Measurements from ENCODE around the gene NUP54.

NUP54 gene, protein sequence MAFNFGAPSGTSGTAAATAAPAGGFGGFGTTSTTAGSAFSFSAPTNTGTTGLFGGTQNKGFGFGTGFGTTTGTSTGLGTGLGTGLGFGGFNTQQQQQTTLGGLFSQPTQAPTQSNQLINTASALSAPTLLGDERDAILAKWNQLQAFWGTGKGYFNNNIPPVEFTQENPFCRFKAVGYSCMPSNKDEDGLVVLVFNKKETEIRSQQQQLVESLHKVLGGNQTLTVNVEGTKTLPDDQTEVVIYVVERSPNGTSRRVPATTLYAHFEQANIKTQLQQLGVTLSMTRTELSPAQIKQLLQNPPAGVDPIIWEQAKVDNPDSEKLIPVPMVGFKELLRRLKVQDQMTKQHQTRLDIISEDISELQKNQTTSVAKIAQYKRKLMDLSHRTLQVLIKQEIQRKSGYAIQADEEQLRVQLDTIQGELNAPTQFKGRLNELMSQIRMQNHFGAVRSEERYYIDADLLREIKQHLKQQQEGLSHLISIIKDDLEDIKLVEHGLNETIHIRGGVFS

DNA sequence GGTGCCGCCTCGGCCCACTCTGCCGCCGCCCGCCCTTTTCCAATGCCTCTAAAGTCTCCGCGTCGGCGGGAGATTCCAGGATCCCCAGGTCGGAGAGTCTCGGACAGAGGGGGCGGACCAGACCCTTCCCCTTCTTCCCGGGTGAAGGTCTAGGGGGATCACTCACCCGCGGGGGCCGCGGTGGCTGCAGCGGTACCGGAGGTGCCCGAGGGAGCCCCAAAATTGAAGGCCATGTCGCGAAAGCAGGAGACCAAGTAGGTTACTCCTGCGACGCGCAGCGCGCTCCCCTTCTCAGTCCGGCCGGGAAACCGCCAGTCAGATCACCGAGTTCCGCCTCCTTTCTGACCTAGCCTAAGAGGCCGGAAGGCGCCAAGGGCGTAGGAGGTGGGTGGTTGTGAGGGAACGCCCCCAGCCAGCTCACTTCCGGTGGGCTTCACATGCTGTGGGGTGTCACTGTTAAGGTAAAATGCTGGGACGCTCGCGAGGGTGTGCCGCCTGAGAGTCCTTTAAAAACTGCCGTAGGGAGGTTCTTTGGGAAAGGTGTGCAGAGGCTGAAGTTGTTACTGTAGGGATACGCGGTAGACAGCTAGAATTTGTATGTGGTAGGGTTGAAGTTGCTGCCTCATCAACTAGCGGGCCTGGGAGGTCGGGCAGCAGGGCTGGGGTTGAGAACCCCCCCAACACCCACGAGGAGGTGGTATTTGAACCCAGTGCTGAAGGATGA is at the start of gene NUP54:
Gene NUP54, minus strand, starts transcription at position 256 of the 724 bp plus-strand sequence. Its CDS starts 23 bp downstream, at position 233.
- in situ Hi-C loops (cut with MboI; ENCODE audit: low sequenced_read_pairs): no loop called here

DNA sequence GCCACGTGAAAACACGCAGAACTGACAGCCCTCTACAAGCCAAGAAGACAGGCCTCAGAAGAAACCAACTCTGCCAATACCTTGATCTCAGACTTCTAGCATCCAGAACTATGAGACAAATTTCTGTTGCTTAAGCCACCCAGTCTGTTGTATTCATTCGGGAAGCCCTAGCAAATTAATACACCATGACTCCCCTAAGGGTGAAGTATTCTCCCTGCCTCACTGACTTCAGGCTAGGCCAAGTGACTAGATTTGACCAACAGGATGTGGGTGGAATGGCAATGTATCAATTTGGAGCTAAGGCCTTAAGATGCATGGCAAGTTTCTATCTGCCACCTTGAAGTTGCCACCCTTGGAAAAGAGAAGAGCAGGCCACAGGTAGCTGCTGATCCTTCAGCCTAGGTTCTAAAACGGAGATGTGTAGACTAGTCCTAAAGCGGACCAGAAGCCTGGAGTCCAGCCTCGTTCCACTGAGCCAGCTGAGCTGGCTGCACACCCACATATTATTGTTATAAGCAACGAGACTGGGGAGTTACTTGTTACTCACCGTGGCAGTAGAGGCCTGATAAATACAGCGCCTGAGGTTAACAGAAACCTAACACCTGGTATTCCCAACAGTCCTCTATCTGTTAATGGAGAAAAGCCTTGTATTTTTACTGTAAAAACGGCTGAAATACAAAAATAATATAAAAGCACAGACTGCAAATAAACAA is 49.0 kb upstream of the NUP54 start:
- in situ Hi-C loops (cut with MboI; ENCODE audit: low sequenced_read_pairs): no loop called here

DNA sequence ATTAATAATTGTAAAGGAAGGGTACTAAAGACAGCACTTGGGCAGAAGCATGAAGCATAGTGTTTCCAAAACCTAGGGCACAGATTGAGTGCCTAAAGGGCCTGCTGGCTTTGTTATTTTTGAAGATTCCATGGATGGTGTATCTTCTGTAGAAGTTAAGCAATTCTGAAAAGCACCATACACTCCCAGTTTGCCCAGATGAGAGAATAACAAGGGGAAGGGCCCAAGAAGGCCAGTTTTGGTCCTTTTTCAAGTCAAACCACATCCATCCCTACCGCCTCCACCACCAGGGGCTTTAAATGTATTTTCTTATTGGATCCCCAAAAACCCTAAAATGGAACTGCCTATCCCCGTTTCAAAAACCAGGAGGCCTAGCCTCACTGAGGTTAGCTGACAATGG is 48.2 kb upstream of the NUP54 start:
- in situ Hi-C loops (cut with MboI; ENCODE audit: low sequenced_read_pairs): no loop called here

DNA sequence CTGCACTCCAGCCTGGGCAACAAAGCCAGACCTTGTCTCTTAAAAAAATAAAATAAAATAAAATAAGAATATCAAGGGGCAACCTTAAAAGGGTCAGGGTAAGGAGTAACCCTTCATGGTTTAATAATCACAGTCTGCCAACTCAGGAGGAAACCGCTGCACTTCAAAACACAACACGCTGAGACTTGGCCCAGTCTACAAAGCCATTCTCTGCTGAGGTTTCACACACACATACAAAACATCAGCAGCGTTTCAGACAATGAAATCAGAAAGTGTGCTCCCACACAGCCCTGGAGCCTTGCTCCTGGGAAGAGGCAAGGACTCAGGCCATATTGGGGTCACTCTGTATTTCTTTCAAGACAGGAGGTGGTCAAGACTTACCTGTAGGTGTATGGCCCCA is 47.1 kb upstream of the NUP54 start:
- in situ Hi-C loops (cut with MboI; ENCODE audit: low sequenced_read_pairs): no loop called here

DNA sequence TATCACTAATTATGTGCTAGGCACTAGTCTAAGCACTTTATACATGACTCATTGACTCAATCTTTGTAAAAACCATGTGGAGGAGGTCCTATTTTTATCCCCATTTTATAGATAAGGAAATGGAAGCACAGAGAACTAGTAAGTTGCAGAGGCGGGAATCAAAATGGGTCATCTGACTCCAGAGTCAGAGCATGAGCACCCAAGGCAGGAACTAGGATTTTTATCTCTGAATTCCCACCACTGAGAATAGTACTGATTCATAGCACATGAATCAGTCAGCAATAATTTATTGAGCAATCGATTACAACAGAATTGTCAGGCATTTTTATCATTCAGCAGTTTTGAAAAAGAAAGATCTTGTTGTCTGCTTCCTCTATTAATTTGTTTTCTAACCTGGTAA is 46.1 kb upstream of the NUP54 start:
- in situ Hi-C loops (cut with MboI; ENCODE audit: low sequenced_read_pairs): no loop called here

DNA sequence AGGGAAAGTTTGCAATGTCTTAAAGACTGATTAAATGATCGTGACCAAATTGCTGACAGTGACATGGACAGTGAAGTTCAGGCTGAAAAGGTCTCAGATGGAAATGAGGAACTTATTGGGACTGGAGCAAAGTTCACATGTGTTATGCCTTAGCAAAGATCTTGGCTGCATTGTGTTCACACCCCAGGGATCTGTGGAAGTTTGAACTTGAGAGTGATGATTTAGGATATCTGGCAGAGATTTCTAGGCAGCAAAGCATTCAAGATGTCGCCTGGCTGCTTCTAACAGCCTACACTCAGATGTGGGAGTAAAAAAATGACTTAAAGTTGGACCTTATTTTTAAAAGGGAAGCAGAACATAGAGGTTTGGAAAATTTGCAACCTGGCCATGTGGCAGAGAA is 44.0 kb upstream of the NUP54 start:
- in situ Hi-C loops (cut with MboI; ENCODE audit: low sequenced_read_pairs): no loop called here

DNA sequence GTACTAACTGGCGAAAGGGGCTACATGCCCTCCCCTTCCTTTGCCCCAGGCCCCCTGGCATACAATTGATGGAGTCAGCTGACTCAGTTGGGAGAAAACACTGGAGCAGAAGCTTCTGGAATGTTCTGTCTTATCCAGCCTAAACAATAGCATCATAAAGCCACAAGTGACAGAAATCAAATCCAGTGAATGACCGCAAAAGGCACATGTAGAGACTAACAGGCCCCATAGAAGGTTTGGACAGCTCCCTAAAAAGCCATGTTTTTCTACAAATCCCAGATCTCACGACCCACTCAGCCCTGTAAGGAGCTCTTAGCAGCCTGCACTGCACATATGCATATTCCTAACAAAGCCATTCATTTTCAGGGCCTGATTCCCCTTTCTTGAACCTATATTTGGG is 40.4 kb upstream of the NUP54 start:
- in situ Hi-C loops (cut with MboI; ENCODE audit: low sequenced_read_pairs): no loop called here

DNA sequence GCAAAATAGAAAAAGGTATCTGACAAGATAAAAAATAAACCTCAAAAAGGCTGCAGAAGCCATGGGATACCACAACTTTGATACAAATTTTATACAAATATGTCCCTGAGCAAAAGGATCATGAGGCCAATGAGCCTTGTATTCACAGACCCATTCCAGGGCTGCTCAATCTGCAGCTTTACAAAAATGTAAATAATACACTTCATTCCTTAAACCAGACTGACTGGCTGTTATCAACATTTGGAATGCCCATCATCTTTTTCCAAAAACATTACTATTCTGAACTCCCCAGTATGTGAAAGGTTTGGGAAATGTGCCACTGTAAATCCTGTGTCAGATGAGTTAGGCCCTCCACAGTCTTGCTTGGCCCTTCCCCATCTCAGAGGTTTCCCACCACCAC is 40.0 kb upstream of the NUP54 start:
- in situ Hi-C loops (cut with MboI; ENCODE audit: low sequenced_read_pairs): no loop called here

DNA sequence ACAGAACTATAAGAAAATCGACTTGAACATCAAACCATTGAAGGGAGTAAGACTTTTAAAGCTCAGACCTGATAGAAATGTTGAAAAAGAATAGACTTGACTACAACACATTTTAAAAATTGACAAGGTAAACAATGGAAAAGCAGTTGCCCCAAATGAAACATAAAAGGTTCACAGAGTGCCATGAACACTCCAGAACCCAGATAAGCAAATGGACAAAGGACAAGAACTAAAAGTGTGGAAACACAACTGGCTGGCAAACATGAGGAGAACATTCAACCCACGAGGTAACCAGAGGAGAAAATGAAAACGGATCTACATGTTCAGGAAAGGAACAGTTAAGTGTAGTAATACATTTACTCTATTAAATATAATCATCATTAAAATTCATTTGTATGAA is 39.0 kb upstream of the NUP54 start:
- in situ Hi-C loops (cut with MboI; ENCODE audit: low sequenced_read_pairs): no loop called here

DNA sequence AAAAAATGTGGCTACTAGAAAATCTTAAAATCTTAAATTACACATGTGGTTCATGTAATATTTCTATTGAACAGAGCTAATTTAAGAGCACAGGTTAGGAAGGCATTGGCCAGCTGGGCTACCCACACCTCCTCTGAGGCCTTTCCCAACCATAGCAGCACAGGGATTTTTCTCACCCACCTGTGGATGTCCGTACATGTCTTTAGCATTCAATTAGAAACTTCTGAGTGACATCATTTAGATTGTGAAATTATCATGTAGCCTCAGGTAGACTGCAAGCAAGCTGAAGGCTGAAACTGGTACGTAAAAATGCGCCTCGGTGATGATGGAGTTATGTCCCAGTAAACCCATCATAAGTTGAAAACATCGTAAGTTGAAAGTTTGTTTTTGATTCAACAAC is 34.3 kb upstream of the NUP54 start:
- in situ Hi-C loops (cut with MboI; ENCODE audit: low sequenced_read_pairs): no loop called here

DNA sequence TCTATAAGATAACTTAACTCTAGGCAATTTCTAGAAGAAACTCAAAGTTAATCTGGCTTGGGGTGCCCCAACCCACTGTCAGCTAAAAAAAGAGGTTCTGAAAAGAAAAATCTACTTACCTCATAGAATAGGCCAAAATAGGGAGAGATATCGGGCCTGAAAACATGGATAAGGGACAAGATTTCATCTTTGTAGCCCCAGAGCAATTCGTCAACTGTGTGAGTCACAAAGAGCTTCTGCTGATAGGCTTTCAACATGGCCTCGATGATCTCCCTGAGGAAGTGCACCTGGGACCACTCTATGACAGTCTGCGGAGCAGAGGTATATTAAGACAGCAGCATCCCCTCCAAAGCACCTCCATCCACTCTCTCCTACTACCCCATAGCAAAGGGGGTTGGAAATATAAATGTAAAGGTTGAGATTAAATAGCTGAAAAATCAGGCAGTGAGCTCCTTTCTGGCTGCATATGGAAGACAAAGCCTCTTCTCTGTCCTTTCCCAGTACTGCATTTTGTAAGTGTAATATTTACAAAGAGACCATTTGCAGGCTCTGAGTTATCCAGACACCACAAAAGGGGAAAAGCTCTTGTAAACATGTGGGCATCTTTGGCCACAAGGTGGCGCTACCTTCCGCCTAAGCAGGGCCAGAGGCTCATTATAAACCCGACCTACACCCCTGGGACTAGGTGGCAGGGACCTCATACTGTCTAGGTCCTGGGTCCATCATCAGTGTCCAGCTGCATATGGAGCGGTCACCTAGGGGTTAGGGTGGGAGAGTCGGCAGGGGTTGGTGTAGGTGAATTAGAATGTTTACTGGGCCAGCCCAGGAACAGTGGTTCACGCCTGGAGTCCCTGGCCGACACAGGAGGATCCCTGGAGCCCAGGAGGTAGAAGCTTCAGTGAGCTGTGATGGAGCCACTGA is 31.5 kb upstream of the NUP54 start:
- in situ Hi-C loops (cut with MboI; ENCODE audit: low sequenced_read_pairs): no loop called here

DNA sequence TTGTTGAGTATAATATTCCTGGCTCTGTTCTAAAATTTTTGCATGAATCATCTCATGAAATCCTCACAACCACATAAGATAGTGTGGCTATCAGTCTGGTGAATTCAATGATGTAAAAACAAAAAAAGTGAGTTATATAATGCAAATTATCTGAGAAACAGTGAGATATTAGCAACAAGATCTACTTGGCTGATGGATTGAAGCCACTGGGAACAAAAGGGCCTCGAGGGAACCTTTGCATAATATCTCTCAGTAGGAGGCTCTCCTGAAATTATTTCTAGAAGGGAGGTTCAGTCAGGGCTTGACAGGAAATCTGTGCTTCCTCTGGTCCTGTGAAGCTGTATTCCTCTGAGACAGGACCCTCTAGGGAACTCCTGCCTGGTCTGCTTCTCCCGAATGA is 30.1 kb upstream of the NUP54 start:
- in situ Hi-C loops (cut with MboI; ENCODE audit: low sequenced_read_pairs): no loop called here

DNA sequence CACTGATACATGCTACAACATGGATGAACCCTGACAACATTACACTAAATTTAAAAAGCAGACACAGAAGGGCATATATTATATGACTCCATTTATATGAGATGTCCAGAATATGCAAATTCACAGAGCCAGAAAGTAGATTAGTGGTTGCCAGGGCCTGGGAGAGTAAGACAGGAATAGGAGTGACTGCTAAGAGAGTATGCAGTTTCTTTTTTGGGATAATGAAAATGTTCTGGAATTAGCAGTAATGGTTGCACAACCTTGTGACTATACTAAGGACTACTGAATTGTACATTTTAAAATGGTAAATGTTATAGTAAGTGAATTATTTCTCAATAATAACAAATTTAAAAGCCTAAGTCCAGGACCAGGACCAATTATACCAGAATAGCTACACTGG is 29.5 kb upstream of the NUP54 start:
- in situ Hi-C loops (cut with MboI; ENCODE audit: low sequenced_read_pairs): no loop called here

DNA sequence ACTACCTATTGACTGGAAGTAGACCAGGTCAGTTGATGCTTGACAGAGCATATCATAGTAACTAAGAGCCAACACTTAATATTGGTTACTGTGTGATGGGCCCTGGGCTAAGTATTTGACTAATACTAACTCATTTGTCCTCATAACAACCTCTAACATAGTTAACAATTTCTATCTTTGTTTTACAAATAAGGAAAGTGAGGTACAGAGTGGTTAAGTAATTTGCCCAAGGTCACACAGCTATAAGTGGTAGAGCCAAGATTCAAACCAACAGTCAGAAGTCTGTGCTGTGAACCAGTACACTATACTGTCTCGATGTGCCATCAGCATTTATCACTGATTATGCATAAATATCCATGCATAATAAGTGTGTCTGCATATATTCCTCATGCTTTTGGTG is 27.1 kb upstream of the NUP54 start:
- in situ Hi-C loops (cut with MboI; ENCODE audit: low sequenced_read_pairs): no loop called here

DNA sequence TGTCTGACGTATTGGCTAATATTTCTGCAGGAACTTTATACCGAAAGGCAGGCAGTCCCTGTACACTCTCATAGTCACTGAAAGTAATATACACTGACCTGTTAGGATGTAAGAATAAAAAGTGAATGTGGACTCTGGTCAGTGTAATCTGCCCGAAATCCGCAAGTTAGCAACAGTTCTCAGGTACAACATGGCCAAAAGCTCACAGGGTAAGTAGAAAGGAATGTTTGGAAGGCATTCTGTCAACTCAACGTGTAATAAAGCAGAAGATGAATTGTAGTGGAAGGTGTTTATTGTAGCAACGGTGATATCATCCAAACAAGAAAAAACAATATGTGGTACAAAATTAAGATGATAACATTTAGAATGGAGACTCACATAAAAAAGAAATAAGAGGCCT is 26.0 kb upstream of the NUP54 start:
- in situ Hi-C loops (cut with MboI; ENCODE audit: low sequenced_read_pairs): no loop called here

DNA sequence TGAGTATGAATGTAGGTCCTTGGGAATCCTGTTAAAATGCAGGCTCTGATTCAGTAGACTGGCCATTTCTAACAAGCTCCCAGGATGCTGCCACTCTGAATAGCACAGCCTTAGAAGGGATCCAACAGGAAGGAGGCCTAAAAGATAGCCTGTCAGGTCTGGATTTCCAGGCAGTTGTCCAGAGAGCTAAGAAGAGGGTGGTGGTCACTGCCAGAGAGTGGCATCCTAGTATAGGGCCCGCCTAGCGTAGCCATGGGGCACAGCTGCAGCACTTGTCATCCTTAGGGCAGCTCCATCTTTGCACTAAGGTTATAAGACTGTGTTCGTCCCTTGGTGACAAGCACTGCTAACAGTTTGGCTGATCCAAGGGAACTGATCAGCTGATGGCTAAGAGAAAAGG is 20.5 kb upstream of the NUP54 start:
- in situ Hi-C loops (cut with MboI; ENCODE audit: low sequenced_read_pairs): no loop called here

DNA sequence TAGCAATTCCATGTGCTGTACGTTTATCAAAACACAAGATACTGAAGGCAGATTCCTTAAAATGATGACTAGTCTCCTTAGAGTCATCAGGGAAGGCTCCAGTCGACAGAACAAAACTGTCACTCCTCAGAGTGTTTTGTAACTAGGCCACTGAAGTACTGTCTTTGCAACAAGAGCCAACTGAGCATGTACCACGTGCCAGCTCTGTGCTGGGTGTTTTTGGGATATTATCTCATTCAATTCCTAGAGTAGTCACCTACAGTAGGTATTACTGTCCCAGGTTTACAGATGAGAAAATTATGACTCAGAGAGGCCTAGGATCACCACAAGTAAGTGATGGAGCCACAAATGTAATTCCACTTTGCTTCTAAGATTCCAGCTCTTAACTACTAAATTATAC is 18.3 kb upstream of the NUP54 start:
- in situ Hi-C loops (cut with MboI; ENCODE audit: low sequenced_read_pairs): no loop called here

DNA sequence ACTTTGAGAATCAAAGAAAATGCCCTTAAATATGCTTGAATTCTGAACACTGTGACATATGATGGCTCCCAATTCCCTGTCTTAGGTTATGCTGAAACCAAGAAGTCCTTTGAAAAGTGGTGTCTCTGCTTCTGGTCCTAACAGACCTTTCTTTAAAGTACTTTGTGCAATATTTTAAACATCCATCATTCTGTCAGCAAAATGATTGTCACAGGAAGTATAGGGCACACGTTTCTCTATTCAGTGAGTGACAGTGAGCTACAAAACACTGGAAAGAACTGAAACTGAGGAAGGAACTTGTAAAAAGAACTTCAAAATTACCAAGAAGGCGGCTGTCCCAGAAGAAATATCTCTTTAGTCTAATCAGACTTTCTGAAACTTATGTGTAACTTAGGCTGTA is 12.2 kb upstream of the NUP54 start:
- in situ Hi-C loops (cut with MboI; ENCODE audit: low sequenced_read_pairs): no loop called here

DNA sequence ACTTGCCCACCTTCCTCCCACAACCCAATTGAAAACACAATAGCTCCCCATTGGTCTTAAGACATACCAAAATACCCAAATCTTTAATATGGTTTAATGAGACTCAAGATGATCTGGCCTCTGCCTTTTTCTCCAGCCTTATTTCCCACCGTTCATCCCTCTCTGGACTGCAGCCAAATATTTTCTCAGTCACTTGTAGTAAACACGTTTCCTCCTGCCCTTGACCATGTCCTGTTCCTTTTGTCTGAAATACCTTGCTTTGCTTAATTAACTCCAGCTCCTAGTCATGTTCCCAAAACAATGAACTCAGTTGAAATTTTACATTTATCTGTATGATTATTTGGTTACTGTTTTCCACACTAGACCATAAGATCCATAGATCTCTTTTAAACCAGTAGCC is 8.4 kb upstream of the NUP54 start:
- in situ Hi-C loops (cut with MboI; ENCODE audit: low sequenced_read_pairs): no loop called here

DNA sequence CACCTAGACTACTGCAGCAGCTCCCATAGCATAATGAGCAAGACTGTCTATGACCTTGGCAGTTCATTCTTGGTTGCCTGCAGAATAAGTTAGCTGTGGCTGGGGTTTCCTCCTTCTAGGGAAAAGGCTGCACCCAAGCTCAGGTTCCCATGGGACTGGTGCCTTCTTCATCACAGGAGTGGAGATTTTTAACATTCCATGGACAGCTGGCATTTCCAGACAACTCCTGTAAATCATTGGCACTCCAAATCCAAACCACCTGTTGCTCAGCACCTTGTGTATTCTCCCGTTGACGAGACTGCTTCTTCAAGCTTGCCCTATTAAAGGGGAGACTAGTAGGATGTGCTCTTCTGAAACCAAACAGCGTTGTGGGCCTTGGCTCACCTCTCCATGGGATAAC is 7.8 kb upstream of the NUP54 start:
- in situ Hi-C loops (cut with MboI; ENCODE audit: low sequenced_read_pairs): no loop called here

DNA sequence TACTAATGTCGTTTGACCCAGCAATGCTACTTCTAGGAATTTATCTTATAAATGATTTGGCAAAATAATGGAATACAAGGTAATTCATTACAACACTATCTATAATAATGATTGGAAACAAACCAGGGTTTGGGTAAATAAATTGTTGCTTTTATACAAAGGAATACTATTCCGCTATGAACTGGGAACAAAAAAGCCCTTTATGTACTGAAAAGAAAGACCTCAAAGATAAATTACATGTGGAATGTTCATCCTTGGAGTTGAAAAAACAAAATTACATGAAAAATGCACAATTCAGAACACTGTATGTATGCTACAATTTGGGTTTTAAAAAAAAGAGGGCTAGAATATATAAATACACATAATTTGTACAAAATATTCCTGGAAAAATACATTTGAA is 5.2 kb upstream of the NUP54 start:
- in situ Hi-C loops (cut with MboI; ENCODE audit: low sequenced_read_pairs): no loop called here

Measured in HL-60/S4 treated with phorbol 12-myristate 13-acetate at 8.2 ng/mL for 4 days and 3 days (cell line).